GM18502 (cell line): ENCODE measurements around the gene GAR1.
"Not testable (repeated sequence)": the region's sequence is repeated elsewhere in the genome, so short reads cannot be mapped to it uniquely, and the experiment has no call there.

ENCODE experiments used
- ATAC-seq: cut with Tn5 transposase; IDR thresholded peaks from one replicate; pipeline ENCODE4 v1.9.1; 2021; ENCODE audit warnings: mild to moderate bottlenecking; ENCODE audit not compliant: unreplicated experiment, poor library complexity

GAR1 gene

DNA sequence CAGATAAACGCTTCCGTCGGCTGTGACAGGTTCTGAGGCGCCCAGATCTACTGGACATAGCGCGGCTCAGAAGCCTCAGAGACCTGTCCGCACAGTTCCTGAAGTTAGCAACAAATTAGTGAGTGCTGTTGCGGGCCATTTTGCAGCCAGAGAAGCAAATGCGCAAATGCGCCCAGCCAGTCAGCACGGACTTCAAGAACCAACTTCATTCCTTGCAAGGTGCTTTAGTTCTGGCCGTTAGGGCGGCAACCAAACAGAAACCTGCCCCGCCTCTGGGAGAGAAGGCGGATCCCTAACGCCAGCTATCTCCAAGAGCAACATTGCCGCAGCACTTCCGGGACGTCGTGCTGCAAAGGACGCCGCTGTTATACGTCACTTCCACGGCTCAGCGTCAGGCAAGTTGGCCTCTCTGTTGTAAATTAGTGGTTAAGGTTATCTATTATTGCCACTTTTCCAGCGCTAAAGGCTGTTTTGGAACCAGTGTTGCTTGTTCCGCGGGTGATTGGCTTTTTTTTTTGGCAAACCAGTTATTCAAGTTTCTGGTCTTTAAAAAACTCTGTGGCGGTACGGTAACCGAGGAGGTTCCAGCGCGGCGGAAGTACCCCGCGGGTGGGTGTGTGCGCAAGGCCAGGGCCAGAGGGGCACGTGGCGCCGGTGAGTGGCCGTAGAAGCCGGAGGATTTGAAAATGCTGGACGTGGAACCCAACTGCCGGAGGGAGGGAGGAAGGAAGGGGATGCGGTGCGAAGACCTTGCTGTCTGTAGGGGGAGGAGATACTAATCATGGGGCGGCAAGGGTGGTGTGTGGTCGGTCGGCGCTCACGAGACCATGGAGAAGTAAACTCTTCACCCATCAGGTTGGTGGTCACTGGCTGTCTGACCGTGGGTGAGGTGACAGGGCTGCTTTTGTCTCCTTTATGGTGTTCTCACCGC, at the start of gene GAR1:
Gene GAR1 (plus strand): TSS at position 612 of the 931 bp plus-strand sequence. CDS start 403 bp downstream, outside the sequence.
- ATAC-seq: peak; percentile 99

DNA sequence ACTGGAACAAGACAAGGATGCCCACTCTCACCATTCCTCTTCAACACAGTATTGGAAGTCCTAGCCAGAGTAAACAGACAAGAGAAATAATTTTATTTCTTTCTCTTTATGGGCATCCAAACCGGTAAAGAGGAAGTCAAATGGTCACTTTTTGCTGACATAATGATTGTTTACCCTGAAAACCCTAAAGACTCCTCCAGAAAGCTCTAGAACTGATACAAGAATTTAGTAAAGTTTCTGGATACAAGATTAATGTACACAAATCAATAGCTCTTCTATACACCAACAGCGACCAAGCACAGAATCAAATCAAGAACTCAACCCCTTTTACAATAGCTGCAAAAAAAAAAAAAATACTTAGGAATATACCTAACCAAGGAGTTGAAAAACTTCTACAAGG, 33.5 kb upstream of the GAR1 start:
- ATAC-seq: not testable (repeated sequence)

DNA sequence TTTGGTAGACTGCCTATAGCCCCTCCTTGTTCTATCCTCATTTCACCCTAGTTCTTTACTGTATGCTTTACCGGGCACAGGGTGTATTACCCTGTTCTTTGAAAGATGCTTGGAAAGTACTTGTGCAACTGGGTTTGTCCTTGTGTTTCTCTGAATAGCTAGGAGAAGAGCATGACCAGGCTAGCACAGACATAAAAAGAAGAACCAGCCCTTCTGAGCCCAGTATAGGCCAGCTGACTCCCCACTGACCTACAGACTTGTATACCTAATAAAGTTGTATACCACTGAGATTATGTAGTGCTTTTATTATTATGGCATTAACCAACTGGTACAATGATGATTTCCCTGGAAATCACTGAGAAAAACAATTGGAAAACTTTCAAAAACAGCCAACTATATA, 28.7 kb upstream of the GAR1 start:
- no peak for ATAC-seq

DNA sequence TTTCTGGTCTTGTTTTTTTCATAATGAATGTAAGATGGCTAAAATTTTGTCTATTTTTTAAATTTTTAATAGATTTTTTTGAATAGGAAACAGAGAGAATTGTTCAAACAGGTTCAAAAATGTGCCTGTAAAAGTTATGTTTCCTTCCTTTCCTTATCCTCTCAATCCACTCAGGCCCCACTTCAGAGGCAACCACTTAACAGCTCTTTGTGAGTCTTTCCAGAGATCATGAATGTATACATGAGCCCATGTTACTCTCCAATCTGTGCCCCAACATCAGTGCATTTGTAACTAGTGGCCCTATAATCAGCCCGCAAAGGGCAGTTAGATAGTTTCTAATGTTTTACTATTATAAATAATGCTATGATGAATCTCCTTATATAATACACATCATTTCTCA, 27.8 kb upstream of the GAR1 start:
- no peak for ATAC-seq

DNA sequence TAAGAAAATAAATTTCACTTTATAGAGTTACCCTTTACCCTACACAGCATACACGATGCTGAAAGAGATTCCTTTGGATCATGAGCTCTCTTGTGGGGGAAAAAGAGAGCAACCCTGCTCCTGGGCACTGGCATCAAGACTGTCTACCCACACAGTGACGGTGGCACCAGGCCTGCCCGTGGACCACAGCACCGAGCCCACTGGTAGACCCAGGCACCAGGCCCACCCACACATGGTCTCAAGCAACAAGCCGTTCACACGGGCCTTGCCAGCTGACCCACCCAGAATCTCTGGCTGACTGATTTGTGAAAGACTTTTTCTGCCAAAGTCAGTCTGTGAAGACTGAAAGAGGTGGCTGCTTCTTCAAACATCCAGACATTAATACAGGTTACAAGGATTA, 20.5 kb upstream of the GAR1 start:
- ATAC-seq: no peak

DNA sequence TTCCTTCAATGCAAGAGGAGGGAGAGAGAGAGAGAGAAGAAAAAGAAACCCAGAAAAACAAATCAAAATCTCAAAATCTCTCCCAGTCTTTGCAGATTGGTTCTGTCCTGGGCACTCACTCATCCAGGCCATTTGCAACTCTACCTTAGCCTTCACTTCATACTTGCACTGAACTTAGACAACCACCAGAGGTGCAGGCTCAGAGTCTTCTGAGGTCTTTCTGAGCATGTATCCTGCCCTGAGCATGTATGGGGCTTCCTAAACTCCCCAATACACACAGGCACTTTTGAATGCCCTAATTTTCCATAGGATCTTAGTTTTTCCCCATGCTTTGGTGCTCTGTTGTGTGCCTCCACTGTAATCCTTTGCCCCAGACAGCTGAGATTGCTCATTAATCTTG, 16.7 kb upstream of the GAR1 start:
- ATAC-seq: no peak

DNA sequence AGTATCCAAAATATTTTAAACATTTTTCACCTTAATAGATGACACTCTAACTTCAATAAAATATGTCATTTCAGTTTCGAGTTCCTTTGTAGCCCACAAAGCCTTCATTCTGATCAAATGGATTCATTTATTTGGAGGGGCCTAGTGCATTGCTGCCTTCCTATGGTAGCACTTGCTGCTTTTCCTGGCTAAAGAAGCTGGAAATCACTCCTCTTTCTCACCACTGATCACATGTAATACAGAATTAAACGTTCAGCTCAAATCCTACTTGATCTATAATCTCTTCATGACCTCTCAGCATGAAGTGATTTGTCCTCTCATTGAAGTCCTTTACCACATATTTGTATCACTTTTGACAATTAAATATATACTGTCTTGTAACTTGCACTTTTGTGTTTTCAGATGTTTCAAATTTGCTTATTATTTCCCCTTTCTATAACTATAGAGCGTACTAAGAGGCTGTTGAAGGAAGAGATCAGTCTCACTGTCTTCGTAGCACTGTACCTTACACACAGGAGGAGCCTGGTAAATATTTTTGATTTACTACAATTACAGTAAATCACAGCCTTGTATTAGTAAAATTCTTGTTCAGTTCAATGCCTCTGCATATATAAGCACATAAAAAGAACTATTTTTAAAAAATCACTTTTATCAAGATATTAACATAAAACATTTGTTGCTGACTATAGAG, 14.3 kb upstream of the GAR1 start:
- ATAC-seq: no peak

DNA sequence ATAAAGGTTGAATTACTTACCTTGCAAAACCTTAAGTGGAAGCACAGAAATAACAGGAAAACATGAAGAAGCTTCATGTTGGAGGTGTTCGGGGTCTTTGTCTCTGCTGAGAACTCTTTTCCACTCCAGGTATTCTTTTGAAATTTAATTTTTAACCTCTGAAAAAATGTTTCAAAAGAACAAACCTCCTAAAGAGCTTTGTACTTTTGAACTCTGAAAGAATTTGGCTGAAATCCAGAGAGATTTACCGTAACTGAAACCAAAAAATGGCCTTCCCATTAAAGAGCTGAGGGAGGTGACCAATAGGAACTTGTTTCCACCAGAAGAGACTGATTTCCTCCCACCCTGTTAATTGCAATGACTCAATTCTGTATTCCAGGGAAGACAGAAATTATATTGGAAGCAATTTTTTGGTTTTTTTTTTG, 13.7 kb upstream of the GAR1 start, which contains the start of gene CFI:
Gene CFI (minus strand): TSS at position 105 of the 425 bp plus-strand sequence. CDS start 28 bp downstream, at position 77.
- ATAC-seq: no peak

DNA sequence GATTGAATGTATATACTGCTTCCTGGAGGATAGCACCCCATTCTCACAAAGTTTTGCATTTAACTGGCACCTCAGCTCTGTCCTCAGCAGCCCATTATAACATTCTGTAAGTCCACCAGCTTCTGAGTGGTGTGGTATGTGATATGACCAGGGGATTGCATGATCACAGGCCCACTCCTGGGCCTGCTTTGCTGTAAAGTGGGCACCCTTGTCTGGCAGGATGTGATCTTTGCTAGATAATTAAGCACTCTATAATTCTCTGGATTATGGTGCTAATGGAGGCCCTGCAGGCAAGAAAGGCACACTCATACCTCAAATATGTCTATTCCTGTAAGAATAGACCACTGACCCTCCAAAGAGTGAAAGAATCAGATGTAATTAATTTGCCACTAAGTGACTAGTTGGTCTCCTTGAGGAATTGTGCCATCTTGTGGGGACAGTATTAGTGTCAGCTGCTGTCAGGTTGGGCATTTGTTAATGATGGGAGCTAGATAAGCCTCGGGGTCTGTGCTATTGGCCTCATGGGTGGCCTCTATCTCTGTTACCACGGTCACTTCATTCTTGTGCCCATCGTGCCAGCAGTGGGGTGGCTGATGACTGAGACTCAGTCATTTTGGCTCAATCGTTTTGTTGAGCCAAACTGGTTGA, 11.5 kb upstream of the GAR1 start:
- ATAC-seq: peak; percentile 76

DNA sequence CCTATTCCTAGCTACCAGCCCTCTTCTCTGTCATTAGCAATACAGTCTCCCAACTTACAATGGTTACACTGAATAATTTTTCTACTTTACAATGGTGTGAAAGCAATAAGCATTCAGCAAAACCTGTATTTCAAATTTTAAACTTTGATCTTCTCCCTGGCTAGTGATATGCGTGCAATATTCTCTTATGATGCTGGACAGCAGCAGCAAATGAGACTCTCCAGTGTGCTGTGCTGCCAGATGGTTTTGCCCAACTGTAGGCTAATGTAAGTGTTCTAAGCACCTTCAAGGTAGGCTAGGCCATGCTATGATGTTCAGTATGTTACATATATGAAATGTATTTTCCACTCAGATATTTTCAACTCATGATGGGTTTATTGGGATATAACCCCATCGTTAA, 5.9 kb upstream of the GAR1 start:
- no peak for ATAC-seq

DNA sequence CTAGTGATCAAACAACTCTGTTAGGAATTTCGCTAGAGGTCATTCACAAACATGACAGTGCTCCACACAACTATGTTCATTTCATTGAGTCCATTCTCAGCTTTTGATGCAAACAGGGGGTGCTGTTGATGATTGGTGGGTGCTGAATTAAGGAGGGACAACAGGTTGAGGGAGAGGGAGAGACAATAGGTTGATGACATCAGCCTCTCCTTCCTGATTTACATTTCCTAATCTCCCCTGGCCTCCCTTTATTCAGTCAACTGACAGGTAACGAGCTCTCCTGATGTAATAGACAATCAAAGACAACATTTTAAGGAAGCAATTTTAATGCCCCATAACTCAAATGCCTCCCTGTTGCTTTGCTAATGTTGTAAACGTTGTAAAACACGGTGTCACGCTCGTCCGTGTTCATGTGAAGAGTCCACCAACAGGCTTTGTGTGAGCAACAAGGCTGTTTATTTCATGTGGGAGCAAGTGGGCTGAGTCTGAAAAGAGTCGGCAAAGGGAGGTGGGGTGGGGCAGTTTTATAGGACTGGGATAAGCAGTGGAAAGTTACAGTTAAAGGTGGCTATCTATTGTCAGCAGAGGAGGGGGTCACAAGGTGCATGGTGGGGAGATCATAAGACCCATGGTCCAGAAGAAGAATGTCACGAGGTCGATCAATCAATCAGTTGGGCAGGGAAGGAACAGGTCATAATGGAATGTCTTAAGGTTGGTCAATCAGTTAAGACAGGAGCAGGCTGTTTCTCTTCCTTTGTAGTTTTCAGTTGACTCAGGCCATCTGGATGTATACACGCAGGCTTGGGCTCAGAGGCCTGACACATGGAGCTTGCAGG, 4.8 kb upstream of the GAR1 start:
- no peak for ATAC-seq

DNA sequence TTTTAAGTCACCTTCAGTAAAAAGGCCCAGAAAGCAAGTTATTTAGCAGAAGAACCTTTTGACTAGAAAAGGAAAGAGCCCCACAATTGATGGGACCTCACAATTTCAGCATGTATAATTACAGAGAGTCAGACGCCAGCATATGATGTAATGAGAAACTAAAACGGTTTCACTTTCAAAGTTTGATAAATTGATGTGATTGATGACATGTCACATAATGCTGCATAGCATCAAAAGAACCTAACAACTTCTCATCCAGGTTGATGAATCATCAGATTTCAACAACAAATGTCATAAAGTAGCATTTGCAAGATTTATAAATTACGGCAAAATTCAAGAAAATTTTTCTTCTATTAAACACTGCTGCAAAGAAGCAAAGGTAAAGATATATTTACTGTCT, 3.9 kb upstream of the GAR1 start:
- ATAC-seq: no peak

DNA sequence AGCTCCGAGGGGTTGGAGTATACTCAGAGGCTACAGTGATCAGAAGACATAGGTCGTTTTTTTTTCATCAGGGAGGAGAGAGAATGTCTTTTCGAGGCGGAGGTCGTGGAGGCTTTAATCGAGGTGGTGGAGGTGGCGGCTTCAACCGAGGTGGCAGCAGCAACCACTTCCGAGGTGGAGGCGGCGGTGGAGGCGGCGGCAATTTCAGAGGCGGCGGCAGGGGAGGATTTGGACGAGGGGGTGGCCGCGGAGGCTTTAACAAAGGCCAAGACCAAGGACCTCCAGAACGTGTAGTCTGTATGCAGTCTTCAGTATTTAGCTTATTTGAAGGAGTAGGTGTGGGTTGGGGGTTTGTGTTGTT, 500 bp downstream of the GAR1 start:
- ATAC-seq: no peak

DNA sequence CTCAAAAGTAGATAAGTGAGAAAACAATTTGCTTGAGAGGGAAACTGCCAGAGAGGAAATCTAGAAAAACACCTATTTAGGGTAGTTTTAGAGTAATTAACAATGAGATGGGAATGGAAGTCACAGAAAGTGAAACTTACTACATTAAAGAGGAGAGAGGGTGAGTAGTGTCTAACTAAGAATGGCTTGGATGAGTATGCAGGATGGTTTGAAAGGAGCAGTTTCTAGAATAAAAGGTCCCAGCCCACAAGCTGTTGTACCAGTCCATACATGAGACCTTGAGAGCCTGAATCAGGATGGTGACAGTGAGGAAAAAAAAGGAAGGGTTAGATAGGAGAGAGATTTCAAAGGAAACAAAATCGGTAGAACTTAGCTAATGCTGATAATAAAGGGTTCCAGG, 1.3 kb downstream of the GAR1 start:
- no peak for ATAC-seq

DNA sequence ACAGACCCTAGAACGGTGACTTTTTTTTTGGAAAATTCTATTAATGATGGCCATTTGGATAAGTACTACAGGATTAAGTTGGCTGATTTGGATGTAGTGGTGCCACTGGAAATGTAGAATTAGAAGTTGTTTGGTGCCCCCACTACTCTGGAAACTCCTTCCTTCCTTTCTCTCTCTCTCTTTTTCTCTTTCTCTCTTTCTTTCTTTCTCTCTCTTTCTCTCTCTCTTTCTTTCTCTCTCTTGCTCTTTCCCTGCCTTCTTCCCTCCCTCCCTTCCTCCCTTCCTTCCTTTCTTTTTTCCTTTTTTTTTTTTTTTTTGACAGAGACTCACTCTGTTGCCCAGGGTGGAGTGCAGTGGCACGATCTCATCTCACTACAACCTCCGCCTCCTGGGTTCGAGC, 2.7 kb downstream of the GAR1 start:
- ATAC-seq: no peak

DNA sequence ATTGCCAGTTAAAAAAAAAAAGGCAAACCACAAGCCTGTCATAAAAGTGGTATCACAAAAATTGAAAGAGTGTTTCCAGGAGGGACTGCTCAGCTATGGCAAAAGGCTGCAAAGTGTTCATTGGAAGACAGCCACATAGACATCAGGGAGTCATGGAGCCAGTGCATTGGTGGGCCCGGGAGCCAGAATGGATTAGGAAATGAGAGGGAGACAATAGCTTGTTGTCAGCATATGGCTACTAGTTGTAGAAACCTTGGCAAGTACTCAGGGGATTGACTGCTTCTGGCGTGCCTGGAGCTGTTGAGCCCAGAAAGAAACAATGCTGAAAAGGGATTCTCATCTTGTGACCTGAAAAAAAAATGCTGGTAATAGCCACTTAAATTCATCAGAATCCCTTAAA, 5.0 kb downstream of the GAR1 start:
- no peak for ATAC-seq

DNA sequence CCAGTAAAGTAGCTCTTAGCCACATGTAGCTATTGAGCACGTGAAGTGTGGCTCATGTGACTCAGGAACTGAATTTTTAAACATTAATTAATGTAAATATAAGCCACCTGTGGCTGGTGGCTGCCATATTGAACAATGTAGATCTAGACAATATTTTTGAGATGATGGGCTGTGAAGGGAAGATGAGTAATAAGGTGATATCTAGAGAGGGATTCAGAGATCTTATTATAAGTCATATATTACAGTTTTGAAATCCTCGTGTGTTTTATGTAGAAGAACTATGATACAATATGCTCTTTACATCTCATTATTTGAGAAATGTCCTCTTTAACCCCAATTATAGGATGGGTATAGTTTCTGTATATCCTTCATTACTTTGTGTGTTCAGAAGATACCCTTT, 5.6 kb downstream of the GAR1 start:
- no peak for ATAC-seq

DNA sequence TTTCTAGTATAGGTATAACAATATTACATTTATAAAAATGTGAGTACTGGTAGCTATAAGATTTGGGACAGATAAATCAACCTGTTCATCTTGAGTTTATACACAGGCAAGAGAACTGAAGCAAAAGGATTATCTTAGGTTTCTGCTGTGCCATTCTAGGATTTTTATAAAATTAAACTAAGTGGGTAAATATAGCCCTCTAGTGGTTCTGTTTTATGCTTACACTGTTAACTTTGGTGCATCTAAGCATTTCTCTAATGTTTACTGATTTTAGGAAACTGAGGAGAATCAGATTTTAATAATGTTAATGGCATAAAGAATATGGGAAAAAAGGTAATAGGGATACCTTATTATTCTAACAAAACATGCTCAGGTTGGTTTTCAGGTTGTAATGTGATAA, 11.2 kb downstream of the GAR1 start:
- peak; percentile 77 for ATAC-seq

DNA sequence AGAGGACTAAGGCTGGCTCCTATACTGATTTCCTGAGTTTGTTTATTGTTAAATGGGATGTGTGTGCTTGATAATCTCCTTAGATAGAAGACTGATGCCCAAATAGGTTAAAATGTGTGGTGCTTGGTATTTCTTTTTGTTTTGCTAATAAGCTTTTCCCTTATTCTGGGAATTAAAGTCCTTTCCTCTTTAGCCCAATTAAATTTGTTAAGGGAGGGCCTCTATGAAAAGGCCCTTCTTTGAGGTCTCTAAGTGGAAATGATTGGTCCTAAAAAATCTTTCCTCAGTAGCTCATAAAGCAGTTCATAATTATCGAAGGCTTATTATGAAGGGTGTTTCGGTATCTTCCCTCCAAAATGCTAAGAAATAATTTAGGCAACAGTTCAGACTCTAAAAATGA, 12.1 kb downstream of the GAR1 start, which contains the start of gene RRH:
Gene RRH (plus strand): TSS at position 301 of the 400 bp plus-strand sequence. CDS start 56 bp downstream, at position 357.
- no peak for ATAC-seq

DNA sequence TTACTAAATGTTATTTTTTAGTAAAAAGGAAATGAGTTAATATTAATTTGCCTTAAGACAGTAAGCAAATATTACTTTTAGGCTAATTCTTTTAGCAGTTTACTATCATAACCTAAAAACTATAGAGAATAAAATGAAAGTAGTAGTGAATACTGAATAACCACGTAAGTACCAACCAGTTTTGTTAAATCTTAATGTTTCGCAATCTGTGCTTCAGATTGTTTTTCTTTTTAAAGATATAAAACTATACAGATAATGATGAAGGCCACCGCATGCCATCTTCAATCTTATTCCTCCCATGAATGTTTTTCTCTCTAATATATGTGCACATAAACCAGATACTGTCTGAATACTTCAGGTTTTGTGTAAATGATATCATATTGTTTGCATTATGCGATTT, 18.2 kb downstream of the GAR1 start:
- no peak for ATAC-seq
